ENCODE results near the gene MRPS6. TPM values are rescaled to one million over a fixed set of nuclear protein-coding genes. Genes with fewer than 3 reads are reported as not detected.
A peak's percentile ranks its signal among the peaks of the same experiment; 100 is the strongest.

Gene MRPS6
- total RNA-seq, 4 donors from 2014 or later = 17.3 to 54.8 (median 29.3) TPM

- Histone ChIP-seq H3K36me3 (peaks cover 0 to 8% of the 10 kb centered on the region in 2 donors), H3K4me1 (peaks cover 46 to 80% of the 10 kb centered on the region in 2 donors), H3K9me3 (no peaks in the 10 kb centered on the region), H3K4me3 (no peak overlapping the region), H3K27ac (no peak overlapping the region), H3K27me3 (no peaks in the 10 kb centered on the region)
- no peak for DNase-seq
- in situ Hi-C loops (cut with MboI; ENCODE audit: low sequenced_read_pairs in 4 of 4) (no loop called here), intact Hi-C loops (cut with DNase I; ENCODE audit: low total_unique reads) (no loop called here)
- no peak for ATAC-seq
- TF ChIP-seq POLR2A (IDR thresholded peaks at IDR 0.05) = no peak
- TF ChIP-seq, protein P1, sequence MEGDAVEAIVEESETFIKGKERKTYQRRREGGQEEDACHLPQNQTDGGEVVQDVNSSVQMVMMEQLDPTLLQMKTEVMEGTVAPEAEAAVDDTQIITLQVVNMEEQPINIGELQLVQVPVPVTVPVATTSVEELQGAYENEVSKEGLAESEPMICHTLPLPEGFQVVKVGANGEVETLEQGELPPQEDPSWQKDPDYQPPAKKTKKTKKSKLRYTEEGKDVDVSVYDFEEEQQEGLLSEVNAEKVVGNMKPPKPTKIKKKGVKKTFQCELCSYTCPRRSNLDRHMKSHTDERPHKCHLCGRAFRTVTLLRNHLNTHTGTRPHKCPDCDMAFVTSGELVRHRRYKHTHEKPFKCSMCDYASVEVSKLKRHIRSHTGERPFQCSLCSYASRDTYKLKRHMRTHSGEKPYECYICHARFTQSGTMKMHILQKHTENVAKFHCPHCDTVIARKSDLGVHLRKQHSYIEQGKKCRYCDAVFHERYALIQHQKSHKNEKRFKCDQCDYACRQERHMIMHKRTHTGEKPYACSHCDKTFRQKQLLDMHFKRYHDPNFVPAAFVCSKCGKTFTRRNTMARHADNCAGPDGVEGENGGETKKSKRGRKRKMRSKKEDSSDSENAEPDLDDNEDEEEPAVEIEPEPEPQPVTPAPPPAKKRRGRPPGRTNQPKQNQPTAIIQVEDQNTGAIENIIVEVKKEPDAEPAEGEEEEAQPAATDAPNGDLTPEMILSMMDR (IDR thresholded peaks at IDR 0.05 in 4 of 5, conservative IDR thresholded peaks at IDR 0.05 in 1 of 5) = no peak
These were observed 50.2 kb downstream of the MRPS6 start for GRCh38 chr21:34123609-34124008.

DNA sequence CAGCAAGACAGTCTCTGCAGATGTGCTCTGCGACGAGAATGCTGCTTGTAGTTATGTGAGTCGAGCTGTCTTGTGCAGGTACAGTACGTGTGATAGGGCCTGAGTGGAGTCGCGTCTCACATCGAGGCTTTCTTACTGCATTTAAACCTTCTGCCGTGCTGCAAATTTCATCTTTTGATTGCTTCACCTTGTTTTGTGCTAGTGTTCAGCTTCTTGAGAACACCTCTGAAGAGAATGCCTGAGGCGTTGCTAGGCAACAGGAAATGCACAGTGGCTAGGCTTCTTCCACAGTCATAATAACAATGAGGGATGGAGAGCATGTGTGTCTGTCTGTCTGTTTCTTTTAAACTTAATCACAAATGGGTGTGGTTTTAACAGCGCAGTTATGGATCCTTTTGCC lies 52.9 kb downstream of the MRPS6 start:
- intact Hi-C loops (cut with DNase I; ENCODE audit: low total_unique reads) (loop anchor here (5.0 kb wide), 1 partner anchor 204 kb away; no protein-coding TSS in a partner anchor), in situ Hi-C loops (cut with MboI; ENCODE audit: low sequenced_read_pairs in 4 of 4) (no loop called here)
- no peak for TF ChIP-seq POLR2A (IDR thresholded peaks at IDR 0.05)
- TF ChIP-seq, protein P1 (IDR thresholded peaks at IDR 0.05 in 4 of 5, conservative IDR thresholded peaks at IDR 0.05 in 1 of 5) = no peak
- no peak overlapping the region for H3K4me3 ChIP-seq
- no peaks in the 10 kb centered on the region for H3K9me3 ChIP-seq
- H3K27ac ChIP-seq = peak overlapping the region in 1 of 4 donors; percentile 95
- H3K36me3 ChIP-seq = peaks cover 0 to 8% of the 10 kb centered on the region in 2 donors
- DNase-seq (no peak), ATAC-seq (no peak)
- H3K4me1 ChIP-seq = peaks cover 65 to 95% of the 10 kb centered on the region in 2 donors
- no peaks in the 10 kb centered on the region for H3K27me3 ChIP-seq

GRCh38 chr21:34126691-34127090 lies 53.3 kb downstream of the MRPS6 start:
- in situ Hi-C loops (cut with MboI; ENCODE audit: low sequenced_read_pairs in 4 of 4) = no loop called here
- peaks cover 69 to 95% of the 10 kb centered on the region in 2 donors for H3K4me1 ChIP-seq

GRCh38 chr21:34128124-34128523 lies 54.7 kb downstream of the MRPS6 start:
- H3K4me1 ChIP-seq = peaks cover 74 to 95% of the 10 kb centered on the region in 2 donors
- peak; percentile 18 to 26 for ATAC-seq
- no peaks in the 10 kb centered on the region for H3K9me3 ChIP-seq
- peak overlapping the region in 1 of 4 donors; percentile 24 for H3K4me3 ChIP-seq
- peak in 1 of 2 donors; percentile 51 for DNase-seq
- no peaks in the 10 kb centered on the region for H3K27me3 ChIP-seq
- TF ChIP-seq POLR2A (IDR thresholded peaks at IDR 0.05) = no peak
- TF ChIP-seq, protein P1 (IDR thresholded peaks at IDR 0.05 in 4 of 5, conservative IDR thresholded peaks at IDR 0.05 in 1 of 5) = no peak
- peak overlapping the region; percentile 79 to 95 (median 88) for H3K27ac ChIP-seq
- intact Hi-C loops (cut with DNase I; ENCODE audit: low total_unique reads) = loop anchor here (2.0 to 5.0 kb wide), 3 partner anchors 53 to 206 kb away; no protein-coding TSS in a partner anchor
- H3K36me3 ChIP-seq = peaks cover 0 to 8% of the 10 kb centered on the region in 2 donors
- in situ Hi-C loops (cut with MboI; ENCODE audit: low sequenced_read_pairs in 4 of 4) = no loop called here

More at GRCh38 chr21:34126691-34127090, 53.3 kb downstream of the MRPS6 start:
- Histone ChIP-seq H3K4me3 (no peak overlapping the region), H3K9me3 (no peaks in the 10 kb centered on the region), H3K36me3 (peaks cover 0 to 8% of the 10 kb centered on the region in 2 donors), H3K27ac (peak overlapping the region in 2 of 4 donors; percentile 91 to 95), H3K27me3 (no peaks in the 10 kb centered on the region)
- DNase-seq = no peak
- ATAC-seq = no peak
- TF ChIP-seq, protein P1 (IDR thresholded peaks at IDR 0.05 in 4 of 5, conservative IDR thresholded peaks at IDR 0.05 in 1 of 5) = no peak
- TF ChIP-seq POLR2A (IDR thresholded peaks at IDR 0.05) = no peak
- intact Hi-C loops (cut with DNase I; ENCODE audit: low total_unique reads) = loop anchor here (5.0 kb wide), 1 partner anchor 204 kb away; no protein-coding TSS in a partner anchor

Data from gastrocnemius medialis (tissue), 4 donors.